ENCODE data around the gene HIVEP3.

HIVEP3 gene

GRCh38 chr1:41779360-41779759 lies 139.4 kb downstream of the HIVEP3 start:
- DNase-seq = no peak

DNA sequence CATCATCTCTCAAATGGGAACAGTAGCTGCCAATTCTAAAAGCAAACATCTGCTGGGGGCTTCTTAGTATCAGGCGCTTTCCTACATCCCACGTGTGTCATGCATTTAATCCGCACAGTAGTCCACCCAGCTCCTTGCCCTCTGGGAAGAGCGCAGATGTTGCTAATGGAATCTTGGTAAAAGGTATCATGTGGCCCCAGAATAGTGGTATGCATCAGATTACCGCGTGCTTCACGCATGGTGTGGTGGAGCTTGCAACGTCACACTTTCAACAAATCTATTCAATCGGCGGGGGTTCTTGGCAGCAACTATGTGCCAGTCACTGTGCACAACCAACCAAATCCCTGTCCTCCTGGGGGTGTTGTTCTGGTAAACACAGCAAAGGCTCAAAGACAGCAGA lies 141.0 kb downstream of the HIVEP3 start:
- no peak for DNase-seq

DNA sequence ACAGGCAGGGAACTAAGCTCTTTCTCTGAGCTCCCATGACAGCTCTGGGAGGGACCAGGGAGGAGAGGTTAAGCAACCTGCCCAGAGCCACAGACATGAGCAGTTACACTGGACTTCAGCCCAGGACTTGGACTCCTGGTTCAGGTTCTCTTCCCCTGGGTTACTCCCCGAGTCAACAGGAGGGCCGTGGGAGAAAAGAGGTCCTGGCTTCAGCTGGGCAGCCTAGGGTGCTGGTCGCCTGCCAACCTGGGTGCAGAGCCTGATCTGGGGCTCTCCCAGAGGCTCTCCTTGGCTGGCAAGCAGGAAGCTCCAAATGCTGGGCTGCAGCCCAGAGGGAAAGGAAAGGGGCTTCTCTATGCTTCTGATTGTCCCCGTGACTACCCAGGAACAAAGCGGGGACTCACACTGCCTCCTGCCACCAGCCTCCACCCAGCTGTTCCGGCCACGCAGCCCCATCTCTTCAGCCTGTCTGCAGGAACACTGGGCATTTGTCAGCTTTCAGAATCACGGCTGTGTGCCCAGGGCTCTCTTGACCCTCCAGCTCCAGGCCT lies 141.8 kb downstream of the HIVEP3 start:
- DNase-seq = no peak

DNA sequence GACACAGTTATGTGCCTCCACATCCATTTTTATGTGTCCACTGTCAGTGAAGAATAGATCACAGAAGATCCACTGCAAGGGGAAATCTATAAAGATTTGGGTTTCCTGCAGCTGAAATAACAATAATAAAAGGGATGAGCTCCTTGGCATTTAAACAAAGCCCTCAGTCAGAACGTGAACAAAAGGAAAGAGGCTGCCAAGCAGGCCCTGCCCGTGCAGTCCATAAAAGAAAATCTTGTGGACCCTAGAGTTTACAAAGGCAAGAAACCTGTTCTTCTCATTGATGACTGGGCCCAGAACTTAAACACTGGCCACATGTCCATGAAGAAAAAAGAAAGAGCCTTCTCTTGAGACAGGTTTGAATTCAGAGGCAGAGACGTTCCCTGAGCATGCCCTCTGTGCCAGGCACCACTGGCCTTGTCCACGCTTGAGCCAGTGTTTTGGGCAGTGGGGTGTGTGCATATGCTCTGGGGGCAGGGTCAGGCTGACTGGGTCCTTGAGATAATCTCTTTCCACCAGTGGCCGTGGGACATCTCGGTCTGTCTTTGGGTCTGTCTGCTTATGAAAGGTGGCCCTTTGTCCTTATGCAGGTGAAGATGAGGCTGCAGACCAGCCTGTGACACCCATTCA lies 142.7 kb downstream of the HIVEP3 start:
- DNase-seq = no peak

GRCh38 chr1:41774471-41774990 lies 144.2 kb downstream of the HIVEP3 start:
- no peak for DNase-seq

- no peak for DNase-seq
Observed at GRCh38 chr1:41773842-41774241, 144.9 kb downstream of the HIVEP3 start.

- no peak for DNase-seq
Observed at GRCh38 chr1:41773144-41773591, 145.6 kb downstream of the HIVEP3 start.

- DNase-seq = no peak
Observed at GRCh38 chr1:41769068-41769467, 149.7 kb downstream of the HIVEP3 start.

DNA sequence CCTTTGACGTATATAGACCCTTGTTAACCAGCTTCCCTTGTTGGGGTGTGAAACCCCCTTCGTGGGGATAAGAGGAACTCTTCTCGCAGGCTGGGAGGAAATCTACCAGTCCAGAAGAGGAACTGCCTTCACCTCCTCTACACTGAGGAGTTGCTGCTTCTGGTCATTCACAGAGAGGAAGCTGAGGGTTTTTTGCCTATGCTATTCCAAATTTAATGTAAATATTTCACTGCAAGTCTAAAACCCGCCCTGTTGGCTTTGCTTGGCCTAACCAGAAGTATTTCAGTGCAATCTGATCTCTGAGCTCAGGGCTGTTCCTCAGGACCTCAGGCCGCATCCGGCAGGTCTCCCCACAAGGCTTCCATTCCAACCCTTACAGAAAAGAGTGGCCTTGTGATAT lies 150.1 kb downstream of the HIVEP3 start:
- no peak for DNase-seq

GRCh38 chr1:41767534-41768525 lies 150.9 kb downstream of the HIVEP3 start:
- DNase-seq = no peak

GRCh38 chr1:41766546-41766945 lies 152.2 kb downstream of the HIVEP3 start:
- DNase-seq = no peak

GRCh38 chr1:41766041-41766440 lies 152.7 kb downstream of the HIVEP3 start:
- no peak for DNase-seq

GRCh38 chr1:41765152-41765551 lies 153.6 kb downstream of the HIVEP3 start:
- no peak for DNase-seq

DNA sequence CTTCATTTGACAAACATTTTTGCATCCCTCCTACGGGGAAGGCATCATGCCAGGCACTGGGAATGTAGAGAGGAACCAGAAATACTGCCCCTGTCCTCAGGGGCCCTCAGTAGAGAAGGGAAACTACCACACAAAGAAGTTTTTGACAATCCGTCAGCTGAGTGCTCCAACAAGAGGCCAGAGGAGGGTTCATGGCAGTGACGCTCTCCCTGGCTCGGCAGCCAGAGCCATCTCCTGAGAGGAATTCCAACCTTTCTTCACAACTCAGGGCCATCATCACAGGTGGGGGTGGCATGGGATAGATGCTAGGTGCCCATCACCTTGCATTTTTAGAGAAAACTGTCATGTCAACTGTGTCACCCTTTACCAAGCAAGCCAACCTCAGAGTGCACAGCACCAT lies 154.1 kb downstream of the HIVEP3 start:
- DNase-seq = no peak

DNA sequence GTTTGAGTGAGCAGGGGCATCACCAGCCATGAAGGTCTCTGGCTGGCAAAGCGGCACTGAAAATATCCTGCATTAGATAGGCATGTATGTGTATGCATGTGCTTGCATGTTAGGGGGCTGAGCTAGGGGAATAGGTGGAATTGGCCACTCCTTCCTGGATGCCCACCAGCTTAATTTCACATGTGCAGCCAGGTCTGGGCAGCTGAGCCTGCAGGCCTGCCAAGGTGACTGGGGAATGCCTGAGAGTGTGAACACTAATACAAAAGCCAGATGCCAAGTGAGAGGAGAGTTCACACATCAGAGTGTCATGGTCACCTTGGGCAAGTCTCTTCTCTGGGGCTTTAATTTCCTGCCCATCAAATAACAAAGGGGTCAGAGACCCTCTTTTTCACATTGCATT lies 155.9 kb downstream of the HIVEP3 start:
- DNase-seq = no peak

- DNase-seq = no peak
Observed at GRCh38 chr1:41762251-41762650, 156.5 kb downstream of the HIVEP3 start.

- DNase-seq = no peak
Observed at GRCh38 chr1:41758904-41759548, 159.7 kb downstream of the HIVEP3 start.

DNA sequence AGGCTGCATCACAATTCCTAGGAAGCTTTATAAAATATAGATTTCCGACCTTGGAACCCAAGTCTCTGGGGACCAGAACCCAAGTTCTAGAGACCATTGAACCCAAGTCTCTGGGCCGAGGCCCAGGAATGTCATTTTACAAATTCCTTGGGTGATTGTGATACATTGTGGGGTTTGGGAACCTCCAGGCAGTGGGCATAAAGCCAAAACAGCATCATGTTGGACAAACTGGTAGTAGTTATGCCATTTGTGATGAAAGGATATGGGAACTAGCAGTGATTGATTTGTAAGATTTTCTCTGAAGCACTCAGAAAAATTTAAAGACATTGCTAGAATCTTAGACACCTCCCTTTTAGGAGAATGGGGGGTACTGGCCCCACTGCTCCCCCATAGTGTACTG lies 160.2 kb downstream of the HIVEP3 start:
- DNase-seq = no peak

DNA sequence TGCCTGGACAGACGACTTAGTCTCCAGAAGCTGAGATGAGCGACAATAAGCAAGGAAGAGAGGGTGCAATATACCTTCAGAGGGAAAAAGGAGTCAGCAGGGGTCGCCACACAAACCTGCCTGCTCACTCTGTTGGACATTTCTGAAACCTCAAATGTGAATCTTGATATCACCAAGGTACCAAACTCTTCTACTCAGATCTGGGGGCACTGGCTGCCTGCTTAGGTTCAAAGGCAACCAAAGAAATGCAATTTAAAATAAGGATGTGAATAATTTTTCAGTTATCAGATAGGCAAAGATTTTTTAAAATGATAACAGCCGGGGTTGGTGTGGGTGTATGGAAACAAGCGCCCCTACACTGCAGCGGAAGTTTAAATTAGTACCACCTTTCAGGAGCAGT lies 164.2 kb downstream of the HIVEP3 start:
- no peak for DNase-seq

DNA sequence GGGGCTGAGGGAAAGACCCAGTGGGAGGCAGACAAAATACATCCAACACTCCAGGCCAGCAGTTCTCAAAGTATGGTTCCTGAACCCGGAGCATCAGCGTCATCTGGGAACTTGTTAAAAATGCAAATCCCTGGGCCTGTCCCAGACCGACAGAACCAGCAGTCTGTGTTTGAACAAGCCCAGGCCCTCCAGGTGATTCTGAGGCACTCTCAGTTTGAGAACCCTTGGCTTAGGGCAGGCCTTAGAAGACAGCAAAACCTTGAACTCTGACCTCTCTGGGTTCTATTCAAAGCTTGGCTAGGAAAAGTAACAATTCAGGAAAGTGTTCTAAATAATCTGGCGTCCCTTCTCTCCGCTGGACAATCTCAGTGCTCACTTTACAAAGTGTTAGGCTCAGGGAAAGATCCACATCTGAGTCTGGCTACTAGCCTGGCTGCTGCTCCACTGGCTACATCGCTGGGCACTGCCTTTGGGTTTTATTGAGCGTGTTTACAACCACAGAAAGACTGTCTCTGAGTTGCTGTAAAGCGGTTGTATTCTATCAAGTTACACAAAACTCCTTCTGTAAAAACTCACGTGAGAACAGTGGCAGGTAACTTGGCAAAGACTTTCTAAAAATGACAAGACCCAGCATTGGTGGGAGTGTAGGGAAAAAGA lies 166.1 kb downstream of the HIVEP3 start:
- no peak for DNase-seq

- DNase-seq = no peak
Observed at GRCh38 chr1:41751804-41752513, 166.8 kb downstream of the HIVEP3 start.

All from activated T-cell treated with anti-CD3 and anti-CD28 coated beads, Interleukin-2, amount 50 U/mL, for 1 hour (primary cell).